Uterus (tissue), 2 donors: ENCODE results near the gene EXOC3L2.

ENCODE experiments used
- CTCF ChIP-seq, 4 experiments: fragments of 200-600 bp in 2 of 4; fragments of 450-650 bp in 2 of 4; sonication (generic) in 2 of 4; IDR thresholded peaks; one replicate each; pipeline ENCODE4 v1.5.1; 2016 to 2019; ENCODE audit warnings: antibody characterized with exemption in 4 of 4, mild to moderate bottlenecking in 2 of 4, moderate library complexity in 1 of 4
- POLR2A ChIP-seq, 2 donors: fragments of 450-650 bp; IDR thresholded peaks; one replicate each; pipeline ENCODE4 v1.6.1; 2016; ENCODE audit warnings: antibody characterized with exemption in 2 of 2, mild to moderate bottlenecking in 1 of 2, moderate library complexity in 1 of 2

GRCh38 chr19:45200568-45200967 is 44.6 kb downstream of the EXOC3L2 start:
- TF ChIP-seq CTCF (IDR thresholded peaks at IDR 0.05) (peak in 2 of 4 experiments; percentile 38 to 66), POLR2A (IDR thresholded peaks at IDR 0.05) (no peak)
